HCT116 (cell line): ENCODE data around the gene GPR68. TPM values are rescaled to one million over a fixed set of nuclear protein-coding genes. Genes with fewer than 3 reads are reported as not detected.

Experiments used
- ATAC-seq: fragments of 200-7000 bp; cut with Tn5 transposase; 2 replicates; pipeline ENCODE4 v1.9.1; 2020; ENCODE audit warnings: mild to moderate bottlenecking, moderate library complexity
- BruUV-seq: library from RNA; stranded (reverse); fragments of 400-500 nt; replicated peaks from 2 replicates; lab custom pipeline; 2021; lab: Mats Ljungman, UMichigan
- CTCF ChIA-PET: fragments of 300-600 bp; sonication (Branson Sonifier 250); formaldehyde crosslinking; loops from one replicate; lab custom pipeline; 2021; ENCODE audit warnings: antibody characterized with exemption; lab: Charles Lee
- POLR2A ChIA-PET: fragments of 300-600, 350-600 bp; sonication (Branson Sonifier 250); formaldehyde crosslinking; loops from one replicate; lab custom pipeline; 2021; ENCODE audit warnings: antibody characterized with exemption; lab: Charles Lee
- RAD21 ChIA-PET, 2 experiments: fragments of 300-600 bp; sonication (Branson Sonifier 250); formaldehyde crosslinking; loops; one replicate each; lab custom pipeline; 2023; ENCODE audit warnings: low total read pairs in 2 of 2; ENCODE audit not compliant: uncharacterized antibody in 2 of 2, unreplicated experiment in 2 of 2, low non-redundant PET in 1 of 2; lab: Charles Lee
- DNase-seq: peaks from one replicate; pipeline ENCODE4 v3.0.0-alpha.2; 2010; ENCODE audit warnings: low read depth, low spot score
- H2AFZ ChIP-seq: fragments of 200-600 bp; shearing (Covaris generic), sonication (generic); 2 replicates; pipeline ENCODE4 v1.6.1; 2017; ENCODE audit warnings: low read depth, mixed run types, mixed read lengths, antibody characterized with exemption, low read length; ENCODE audit not compliant: poor library complexity, severe bottlenecking
- H3K27ac ChIP-seq: 2 replicates; pipeline ENCODE4 v1.5.1; 2012; ENCODE audit warnings: low read depth, low read length
- H3K27me3 ChIP-seq: fragments of 200-600 bp; sonication (generic); 2 replicates; pipeline ENCODE4 v1.6.1; 2016; ENCODE audit warnings: mixed run types, low read length, mixed read lengths; ENCODE audit not compliant: insufficient read depth
- H3K36me3 ChIP-seq, 2 experiments: fragments of 200-500 bp in 1 of 2; fragments of 200-600 bp in 1 of 2; sonication (Bioruptor generic) in 1 of 2; sonication (generic) in 1 of 2; 2 replicates each; pipeline versions ENCODE4 v1.5.1 to v1.6.1; 2014 to 2016; ENCODE audit warnings: low read length in 2 of 2, inconsistent platforms in 1 of 2, mixed read lengths in 1 of 2, mixed run types in 1 of 2; ENCODE audit not compliant: insufficient read depth in 2 of 2, control insufficient read depth in 1 of 2
- H3K4me1 ChIP-seq, 2 experiments: fragments of 200-600 bp in 1 of 2; sonication (generic) in 1 of 2; 2 replicates each; pipeline versions ENCODE4 v1.5.1 to v1.6.1; 2012 to 2017; ENCODE audit warnings: low read length in 2 of 2, inconsistent platforms in 1 of 2, mild to moderate bottlenecking in 1 of 2, mixed read lengths in 1 of 2, mixed run types in 1 of 2, moderate library complexity in 1 of 2; ENCODE audit not compliant: insufficient read depth in 2 of 2, control insufficient read depth in 1 of 2
- H3K4me2 ChIP-seq: fragments of 200-600 bp; sonication (generic); 2 replicates; pipeline ENCODE4 v1.6.1; 2017; ENCODE audit warnings: mixed run types, low read length, mixed read lengths
- H3K4me3 ChIP-seq, 2 experiments: fragments of 200-600 bp in 1 of 2; sonication (generic) in 1 of 2; replicated peaks in 1 of 2; 2 replicates each; pipeline ENCODE4 v1.5.1; 2011 to 2016; ENCODE audit warnings: low read length in 2 of 2, control low read depth in 1 of 2, low read depth in 1 of 2, mild to moderate bottlenecking in 1 of 2, mixed read lengths in 1 of 2, mixed run types in 1 of 2
- H3K79me2 ChIP-seq: fragments of 200-600 bp; sonication (generic); 2 replicates; pipeline ENCODE4 v1.6.1; 2017; ENCODE audit warnings: mild to moderate bottlenecking, mixed run types, low read length, moderate library complexity, mixed read lengths; ENCODE audit not compliant: insufficient read depth
- H3K9ac ChIP-seq: fragments of 200-600 bp; sonication (generic); 2 replicates; pipeline ENCODE4 v1.6.1; 2016; ENCODE audit warnings: low read length, mixed read lengths
- H3K9me2 ChIP-seq: fragments of 200-600 bp; sonication (generic), shearing (Covaris generic); 2 replicates; pipeline ENCODE4 v1.6.1; 2017; ENCODE audit warnings: mixed run types, mild to moderate bottlenecking, moderate library complexity; ENCODE audit not compliant: insufficient read depth
- H3K9me3 ChIP-seq, 2 experiments: fragments of 200-500 bp in 1 of 2; fragments of 200-600 bp in 1 of 2; sonication (Bioruptor generic) in 1 of 2; sonication (generic) in 1 of 2; 2 replicates each; pipeline ENCODE4 v1.6.1; 2014 to 2017; ENCODE audit warnings: low read length in 2 of 2, mixed read lengths in 2 of 2, inconsistent platforms in 1 of 2, low read depth in 1 of 2, mild to moderate bottlenecking in 1 of 2, mixed run types in 1 of 2, moderate library complexity in 1 of 2; ENCODE audit not compliant: control insufficient read depth in 1 of 2, insufficient read depth in 1 of 2
- H4K20me1 ChIP-seq: fragments of 200-600 bp; sonication (generic), shearing (Covaris generic); 2 replicates; pipeline ENCODE4 v1.6.1; 2017; ENCODE audit warnings: mixed run types, mild to moderate bottlenecking, moderate library complexity; ENCODE audit not compliant: insufficient read depth
- CBX3 ChIP-seq: IDR thresholded peaks from 2 replicates; pipeline ENCODE4 v1.6.1; 2012; ENCODE audit warnings: low read depth
- CEBPB ChIP-seq: IDR thresholded peaks from 2 replicates; pipeline ENCODE4 v1.6.1; 2012; ENCODE audit warnings: low read depth
- EGR1 ChIP-seq: IDR thresholded peaks from 2 replicates; pipeline ENCODE4 v1.6.1; 2012; ENCODE audit warnings: low read depth
- EZH2 ChIP-seq: fragments of 200-600 bp; sonication (generic); IDR thresholded peaks from 2 replicates; pipeline ENCODE4 v1.6.1; 2017; ENCODE audit warnings: antibody characterized with exemption, mixed run types
- EZH2phosphoT487 ChIP-seq: fragments of 200-600 bp; IDR thresholded peaks from 2 replicates; pipeline ENCODE4 v1.6.1; 2018; ENCODE audit warnings: antibody characterized with exemption, borderline replicate concordance
- JUND ChIP-seq: IDR thresholded peaks from 2 replicates; pipeline ENCODE4 v1.6.1; 2012
- POLR2A ChIP-seq: IDR thresholded peaks from 2 replicates; pipeline ENCODE4 v1.7.0; 2011; ENCODE audit warnings: borderline replicate concordance; ENCODE audit not compliant: insufficient read depth, insufficient read length; ENCODE audit errors: extremely low read depth
- POLR2AphosphoS5 ChIP-seq: IDR thresholded peaks from 2 replicates; pipeline ENCODE4 v1.6.1; 2011; ENCODE audit warnings: mild to moderate bottlenecking, low read depth, low read length, moderate library complexity
- RAD21 ChIP-seq: IDR thresholded peaks from 2 replicates; pipeline ENCODE4 v1.6.1; 2012; ENCODE audit warnings: low read depth, mild to moderate bottlenecking
- SIN3A ChIP-seq: IDR thresholded peaks from 2 replicates; pipeline ENCODE4 v1.6.1; 2012; ENCODE audit warnings: low read depth
- SP1 ChIP-seq: IDR thresholded peaks from 2 replicates; pipeline ENCODE4 v1.6.1; 2012; ENCODE audit warnings: low read depth
- SRF ChIP-seq: IDR thresholded peaks from 2 replicates; pipeline ENCODE4 v1.6.1; 2012; ENCODE audit warnings: low read depth
- TCF7L2 ChIP-seq: IDR thresholded peaks from 2 replicates; pipeline ENCODE4 v1.7.0; 2011; ENCODE audit warnings: borderline replicate concordance, inconsistent platforms; ENCODE audit not compliant: insufficient read depth, insufficient read length; ENCODE audit errors: extremely low read depth
- YY1 ChIP-seq: IDR thresholded peaks from 2 replicates; pipeline ENCODE4 v1.6.1; 2011; ENCODE audit warnings: low read length, low read depth, moderate library complexity, mild to moderate bottlenecking; ENCODE audit not compliant: insufficient replicate concordance; ENCODE audit errors: extremely low read depth
- ZFX ChIP-seq: fragments of 450-650 bp; IDR thresholded peaks from 2 replicates; pipeline ENCODE4 v1.6.1; 2017
- ZNF274 ChIP-seq: fragments of 200-500 bp; sonication (Bioruptor generic); IDR thresholded peaks from 2 replicates; pipeline ENCODE4 v1.6.1; 2014; ENCODE audit warnings: mild to moderate bottlenecking, low read depth, low read length, inconsistent platforms
- intact Hi-C: fragments of 100-400 bp; cut with micrococcal nuclease; formaldehyde crosslinking; loops from 2 replicates; pipeline ENCODE4 v1.10.0; 2022
- total RNA-seq: library from RNA; stranded (reverse); gene quantifications from one replicate; pipeline ENCODE4 v1.2.1, GENCODE V29; 2021; ENCODE audit not compliant: unreplicated experiment
- TF ChIP-seq, protein P1 (sequence below): IDR thresholded peaks from 2 replicates; pipeline ENCODE4 v1.6.1; 2012; ENCODE audit warnings: low read depth
- TF ChIP-seq, protein P2 (sequence below): IDR thresholded peaks from 2 replicates; pipeline ENCODE4 v1.6.1; 2012
- TF ChIP-seq, protein P3 (sequence below), 3 experiments: fragments of 200-600 bp in 1 of 3; sonication (generic) in 1 of 3; IDR thresholded peaks in 2 of 3; conservative IDR thresholded peaks in 1 of 3; 2 replicates each; pipeline ENCODE4 v1.5.1; 2012 to 2017; ENCODE audit warnings: low read depth in 2 of 3, low read length in 2 of 3, antibody characterized with exemption in 1 of 3, borderline replicate concordance in 1 of 3, control low read depth in 1 of 3, mild to moderate bottlenecking in 1 of 3, mixed read lengths in 1 of 3, mixed run types in 1 of 3, moderate library complexity in 1 of 3; ENCODE audit not compliant: insufficient read depth in 1 of 3
- TF ChIP-seq, protein P4 (sequence below): IDR thresholded peaks from 2 replicates; pipeline ENCODE4 v1.6.1; 2011; ENCODE audit warnings: mild to moderate bottlenecking, low read length, moderate library complexity; ENCODE audit not compliant: insufficient replicate concordance; ENCODE audit errors: extremely low read depth

GPR68 gene
- total RNA-seq, 1 experiment from 2014 or later = not detected

DNA sequence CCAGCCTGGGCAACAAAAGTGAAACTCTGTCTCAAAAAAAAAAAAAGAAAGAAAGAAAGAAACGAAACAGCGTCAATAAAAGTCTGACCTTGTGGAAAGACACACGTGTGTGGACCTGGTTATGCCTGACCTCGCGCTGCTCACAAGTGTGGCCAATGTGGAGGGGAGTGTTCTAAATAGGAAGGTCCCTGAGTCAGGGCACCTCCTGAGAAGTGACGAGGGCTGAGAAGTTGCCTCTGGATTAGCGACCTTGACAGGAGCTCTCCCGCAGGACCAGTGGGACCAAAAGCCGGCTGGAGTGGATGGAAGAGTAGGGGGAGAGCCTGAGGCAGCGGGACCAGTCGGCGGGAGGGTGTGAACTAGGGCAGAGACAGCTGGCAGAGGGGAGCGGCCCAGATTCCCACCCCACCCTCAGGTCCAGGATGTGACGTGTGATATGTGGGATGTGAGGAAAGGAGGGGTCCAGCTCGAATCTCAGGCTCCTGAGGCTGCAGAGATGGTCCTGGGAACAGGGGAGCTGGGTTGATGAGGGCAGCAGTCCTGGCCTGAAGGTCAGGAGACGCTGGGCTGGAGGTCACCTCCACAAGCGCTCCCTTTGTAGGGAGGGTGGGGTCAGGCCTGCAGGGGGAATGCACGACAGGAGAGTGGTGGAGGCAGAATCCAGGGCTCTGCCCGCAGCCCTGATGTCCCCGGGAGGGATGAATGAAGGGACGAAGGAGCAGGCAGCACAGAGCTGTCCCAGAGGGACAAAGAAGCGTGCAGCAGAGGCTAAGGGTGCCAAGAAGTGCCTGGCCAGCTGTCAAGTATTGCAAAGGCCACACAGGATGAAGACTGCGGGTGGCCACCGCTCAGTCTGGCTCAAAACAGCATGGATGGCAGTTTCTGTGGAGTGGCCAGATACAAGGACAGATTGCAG lies 24.8 kb upstream of the GPR68 start:
- H3K36me3 ChIP-seq = no peaks in the 10 kb centered on the region
- no peak overlapping the region for H3K9ac ChIP-seq
- ChIA-PET RAD21 (no interaction called here), CTCF (no interaction called here), POLR2A (no interaction called here)
- no peak overlapping the region for H2AFZ ChIP-seq
- no peaks in the 10 kb centered on the region for H3K9me3 ChIP-seq
- no peaks in the 10 kb centered on the region for H3K4me1 ChIP-seq
- BruUV-seq = no TSS peak
- no peak for ATAC-seq
- H3K27me3 ChIP-seq = no peaks in the 10 kb centered on the region
- H3K4me3 ChIP-seq = no peak overlapping the region
- no peaks in the 10 kb centered on the region for H4K20me1 ChIP-seq
- DNase-seq = no peak
- no peak overlapping the region for H3K27ac ChIP-seq
- no peaks in the 10 kb centered on the region for H3K9me2 ChIP-seq
- H3K79me2 ChIP-seq = no peaks in the 10 kb centered on the region
- TF ChIP-seq, protein P1, sequence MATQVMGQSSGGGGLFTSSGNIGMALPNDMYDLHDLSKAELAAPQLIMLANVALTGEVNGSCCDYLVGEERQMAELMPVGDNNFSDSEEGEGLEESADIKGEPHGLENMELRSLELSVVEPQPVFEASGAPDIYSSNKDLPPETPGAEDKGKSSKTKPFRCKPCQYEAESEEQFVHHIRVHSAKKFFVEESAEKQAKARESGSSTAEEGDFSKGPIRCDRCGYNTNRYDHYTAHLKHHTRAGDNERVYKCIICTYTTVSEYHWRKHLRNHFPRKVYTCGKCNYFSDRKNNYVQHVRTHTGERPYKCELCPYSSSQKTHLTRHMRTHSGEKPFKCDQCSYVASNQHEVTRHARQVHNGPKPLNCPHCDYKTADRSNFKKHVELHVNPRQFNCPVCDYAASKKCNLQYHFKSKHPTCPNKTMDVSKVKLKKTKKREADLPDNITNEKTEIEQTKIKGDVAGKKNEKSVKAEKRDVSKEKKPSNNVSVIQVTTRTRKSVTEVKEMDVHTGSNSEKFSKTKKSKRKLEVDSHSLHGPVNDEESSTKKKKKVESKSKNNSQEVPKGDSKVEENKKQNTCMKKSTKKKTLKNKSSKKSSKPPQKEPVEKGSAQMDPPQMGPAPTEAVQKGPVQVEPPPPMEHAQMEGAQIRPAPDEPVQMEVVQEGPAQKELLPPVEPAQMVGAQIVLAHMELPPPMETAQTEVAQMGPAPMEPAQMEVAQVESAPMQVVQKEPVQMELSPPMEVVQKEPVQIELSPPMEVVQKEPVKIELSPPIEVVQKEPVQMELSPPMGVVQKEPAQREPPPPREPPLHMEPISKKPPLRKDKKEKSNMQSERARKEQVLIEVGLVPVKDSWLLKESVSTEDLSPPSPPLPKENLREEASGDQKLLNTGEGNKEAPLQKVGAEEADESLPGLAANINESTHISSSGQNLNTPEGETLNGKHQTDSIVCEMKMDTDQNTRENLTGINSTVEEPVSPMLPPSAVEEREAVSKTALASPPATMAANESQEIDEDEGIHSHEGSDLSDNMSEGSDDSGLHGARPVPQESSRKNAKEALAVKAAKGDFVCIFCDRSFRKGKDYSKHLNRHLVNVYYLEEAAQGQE = no peak
- TF ChIP-seq ZNF274 (no peak), TCF7L2 (no peak), CBX3 (no peak), SIN3A (no peak), YY1 (no peak), SRF (no peak), EGR1 (no peak), RAD21 (no peak), EZH2 (no peak), EZH2phosphoT487 (no peak), POLR2A (no peak), POLR2AphosphoS5 (no peak), CEBPB (no peak), SP1 (no peak), JUND (no peak), ZFX (no peak)
- TF ChIP-seq, protein P2, sequence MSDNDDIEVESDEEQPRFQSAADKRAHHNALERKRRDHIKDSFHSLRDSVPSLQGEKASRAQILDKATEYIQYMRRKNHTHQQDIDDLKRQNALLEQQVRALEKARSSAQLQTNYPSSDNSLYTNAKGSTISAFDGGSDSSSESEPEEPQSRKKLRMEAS = no peak
- TF ChIP-seq, protein P3, sequence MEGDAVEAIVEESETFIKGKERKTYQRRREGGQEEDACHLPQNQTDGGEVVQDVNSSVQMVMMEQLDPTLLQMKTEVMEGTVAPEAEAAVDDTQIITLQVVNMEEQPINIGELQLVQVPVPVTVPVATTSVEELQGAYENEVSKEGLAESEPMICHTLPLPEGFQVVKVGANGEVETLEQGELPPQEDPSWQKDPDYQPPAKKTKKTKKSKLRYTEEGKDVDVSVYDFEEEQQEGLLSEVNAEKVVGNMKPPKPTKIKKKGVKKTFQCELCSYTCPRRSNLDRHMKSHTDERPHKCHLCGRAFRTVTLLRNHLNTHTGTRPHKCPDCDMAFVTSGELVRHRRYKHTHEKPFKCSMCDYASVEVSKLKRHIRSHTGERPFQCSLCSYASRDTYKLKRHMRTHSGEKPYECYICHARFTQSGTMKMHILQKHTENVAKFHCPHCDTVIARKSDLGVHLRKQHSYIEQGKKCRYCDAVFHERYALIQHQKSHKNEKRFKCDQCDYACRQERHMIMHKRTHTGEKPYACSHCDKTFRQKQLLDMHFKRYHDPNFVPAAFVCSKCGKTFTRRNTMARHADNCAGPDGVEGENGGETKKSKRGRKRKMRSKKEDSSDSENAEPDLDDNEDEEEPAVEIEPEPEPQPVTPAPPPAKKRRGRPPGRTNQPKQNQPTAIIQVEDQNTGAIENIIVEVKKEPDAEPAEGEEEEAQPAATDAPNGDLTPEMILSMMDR (IDR thresholded peaks at IDR 0.05 in 2 of 3, conservative IDR thresholded peaks at IDR 0.05 in 1 of 3; ENCODE audit: borderline replicate concordance in 1 of 3, insufficient read depth in 1 of 3, low read depth in 2 of 3, low read length in 2 of 3) = no peak
- TF ChIP-seq, protein P4, sequence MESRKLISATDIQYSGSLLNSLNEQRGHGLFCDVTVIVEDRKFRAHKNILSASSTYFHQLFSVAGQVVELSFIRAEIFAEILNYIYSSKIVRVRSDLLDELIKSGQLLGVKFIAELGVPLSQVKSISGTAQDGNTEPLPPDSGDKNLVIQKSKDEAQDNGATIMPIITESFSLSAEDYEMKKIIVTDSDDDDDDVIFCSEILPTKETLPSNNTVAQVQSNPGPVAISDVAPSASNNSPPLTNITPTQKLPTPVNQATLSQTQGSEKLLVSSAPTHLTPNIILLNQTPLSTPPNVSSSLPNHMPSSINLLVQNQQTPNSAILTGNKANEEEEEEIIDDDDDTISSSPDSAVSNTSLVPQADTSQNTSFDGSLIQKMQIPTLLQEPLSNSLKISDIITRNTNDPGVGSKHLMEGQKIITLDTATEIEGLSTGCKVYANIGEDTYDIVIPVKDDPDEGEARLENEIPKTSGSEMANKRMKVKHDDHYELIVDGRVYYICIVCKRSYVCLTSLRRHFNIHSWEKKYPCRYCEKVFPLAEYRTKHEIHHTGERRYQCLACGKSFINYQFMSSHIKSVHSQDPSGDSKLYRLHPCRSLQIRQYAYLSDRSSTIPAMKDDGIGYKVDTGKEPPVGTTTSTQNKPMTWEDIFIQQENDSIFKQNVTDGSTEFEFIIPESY = no peak
- H3K4me2 ChIP-seq = no peak overlapping the region
- intact Hi-C loops = no loop called here
